PC-3 (cell line): ENCODE data around the gene GFOD2.

Experiments used
- CTCF ChIP-seq: fragments of 300-600 bp; sonication (generic); conservative IDR thresholded peaks from 2 replicates; pipeline ENCODE4 v1.5.1; 2017; ENCODE audit warnings: antibody characterized with exemption, low read depth, mild to moderate bottlenecking, low read length
- EZH2 ChIP-seq: fragments of 300-600 bp; sonication (generic); IDR thresholded peaks from one replicate; pipeline ENCODE4 v1.6.1; 2017; ENCODE audit warnings: antibody characterized with exemption, mild to moderate bottlenecking, low read length; ENCODE audit not compliant: unreplicated experiment

- no peak for TF ChIP-seq CTCF
- TF ChIP-seq EZH2: no peak
Measured at GRCh38 chr16:67731753-67732095, 12.6 kb upstream of the GFOD2 start.
